ENCODE results near the gene JKAMP.

JKAMP gene

GRCh38 chr14:59481871-59482540 is 2.3 kb upstream of the JKAMP start:
- DNase-seq = no peak

GRCh38 chr14:59482541-59483331 is 1.6 kb upstream of the JKAMP start:
- no peak for DNase-seq

- DNase-seq = peak; percentile 36
Measured at GRCh38 chr14:59483363-59483762, 954 bp upstream of the JKAMP start.

- no peak for DNase-seq
Measured at GRCh38 chr14:59484639-59485175, 390 bp downstream of the JKAMP start.

GRCh38 chr14:59490756-59491155 is 6.4 kb downstream of the JKAMP start:
- DNase-seq = no peak

GRCh38 chr14:59492384-59492783 is 8.1 kb downstream of the JKAMP start:
- DNase-seq = no peak

- no peak for DNase-seq
Measured at GRCh38 chr14:59500732-59501131, 16.4 kb downstream of the JKAMP start.

GRCh38 chr14:59503256-59503655 is 18.9 kb downstream of the JKAMP start:
- no peak for DNase-seq

- peak; percentile 44 for DNase-seq
Measured at GRCh38 chr14:59507063-59507751, 22.9 kb downstream of the JKAMP start.

GRCh38 chr14:59507752-59508103 is 23.4 kb downstream of the JKAMP start:
- DNase-seq = no peak

- no peak for DNase-seq
Measured at GRCh38 chr14:59509101-59509500, 24.8 kb downstream of the JKAMP start.

GRCh38 chr14:59510001-59510400 is 25.7 kb downstream of the JKAMP start:
- DNase-seq = no peak

GRCh38 chr14:59510966-59511365 is 26.6 kb downstream of the JKAMP start:
- DNase-seq = no peak

- no peak for DNase-seq
Measured at GRCh38 chr14:59511916-59512575, 27.7 kb downstream of the JKAMP start.

GRCh38 chr14:59520224-59520623 is 35.9 kb downstream of the JKAMP start:
- DNase-seq = no peak

GRCh38 chr14:59529189-59529588 is 44.9 kb downstream of the JKAMP start:
- no peak for DNase-seq

- no peak for DNase-seq
Measured at GRCh38 chr14:59530349-59530748, 46.0 kb downstream of the JKAMP start.

- no peak for DNase-seq
Measured at GRCh38 chr14:59532419-59532818, 48.1 kb downstream of the JKAMP start.

GRCh38 chr14:59534361-59534987 is 50.2 kb downstream of the JKAMP start:
- DNase-seq = no peak

GRCh38 chr14:59537476-59537875 is 53.2 kb downstream of the JKAMP start:
- DNase-seq = no peak

GRCh38 chr14:59538936-59539335 is 54.6 kb downstream of the JKAMP start:
- DNase-seq = no peak

GRCh38 chr14:59540852-59541251 is 56.5 kb downstream of the JKAMP start:
- no peak for DNase-seq

GRCh38 chr14:59541731-59542130 is 57.4 kb downstream of the JKAMP start:
- DNase-seq = no peak
